Erythroblast (primary cell): ENCODE results near the gene ACP3.

Source experiments
- DNase-seq, 2 experiments: peaks; one replicate each; lab custom pipeline; 2025; lab: John Stamatoyannopoulos, UW
- GATA1 ChIP-seq: IDR thresholded peaks from 2 replicates; pipeline ENCODE4 v1.6.1; 2011; ENCODE audit warnings: low read depth, mild to moderate bottlenecking, control low read depth, low read length, moderate library complexity
- POLR2A ChIP-seq: IDR thresholded peaks from 2 replicates; pipeline ENCODE4 v1.6.1; 2011; ENCODE audit warnings: mild to moderate bottlenecking, low read length

ACP3 gene

GRCh38 chr3:132341746-132342145, 24.5 kb downstream of the ACP3 start:
- TF ChIP-seq GATA1 (no peak), POLR2A (no peak)
- no peak for DNase-seq

- TF ChIP-seq GATA1 (no peak), POLR2A (no peak)
- no peak for DNase-seq
Observed at GRCh38 chr3:132342183-132342582, 25.0 kb downstream of the ACP3 start.

- DNase-seq, result no peak
- TF ChIP-seq POLR2A (no peak), GATA1 (no peak)
Observed at GRCh38 chr3:132342610-132343009, 25.4 kb downstream of the ACP3 start.

GRCh38 chr3:132343018-132343612, 25.9 kb downstream of the ACP3 start:
- peak; percentile 71 to 76 for DNase-seq
- TF ChIP-seq POLR2A (no peak), GATA1 (no peak)

- TF ChIP-seq GATA1 (no peak), POLR2A (no peak)
- DNase-seq, result peak in 1 of 2 experiments; percentile 12
Observed at GRCh38 chr3:132344666-132345280, 27.6 kb downstream of the ACP3 start.

GRCh38 chr3:132346841-132347736, 29.9 kb downstream of the ACP3 start:
- TF ChIP-seq POLR2A (no peak), GATA1 (no peak)

GRCh38 chr3:132347811-132348210, 30.6 kb downstream of the ACP3 start:
- TF ChIP-seq GATA1 (no peak), POLR2A (no peak)
- no peak for DNase-seq

More at GRCh38 chr3:132346841-132347736, 29.9 kb downstream of the ACP3 start:
- no peak for DNase-seq

GRCh38 chr3:132348531-132348930, 31.3 kb downstream of the ACP3 start:
- TF ChIP-seq GATA1, result no peak
- TF ChIP-seq POLR2A, result no peak
- no peak for DNase-seq

- TF ChIP-seq POLR2A (no peak), GATA1 (no peak)
- no peak for DNase-seq
Observed at GRCh38 chr3:132350814-132351213, 33.6 kb downstream of the ACP3 start.

GRCh38 chr3:132351222-132351806, 34.1 kb downstream of the ACP3 start:
- peak; percentile 50 to 85 for DNase-seq
- TF ChIP-seq GATA1 (no peak), POLR2A (no peak)

- peak; percentile 80 to 84 for DNase-seq
- TF ChIP-seq GATA1 (no peak), POLR2A (no peak)
Observed at GRCh38 chr3:132352556-132353143, 35.4 kb downstream of the ACP3 start.

GRCh38 chr3:132354916-132355702, 37.9 kb downstream of the ACP3 start:
- DNase-seq, result peak; percentile 40 to 46
- TF ChIP-seq GATA1 (no peak), POLR2A (no peak)
